Neural cell (in vitro differentiated cells): ENCODE measurements around the gene SKI.

Experiments
- CTCF ChIP-seq: fragments of 450-650 bp; IDR thresholded peaks from 2 replicates; pipeline ENCODE4 v1.5.1; 2014; ENCODE audit warnings: antibody characterized with exemption, mild to moderate bottlenecking, moderate library complexity; ENCODE audit not compliant: poor library complexity, severe bottlenecking
- EZH2 ChIP-seq: fragments of 200-600, 300-800 bp; shearing (Covaris generic), sonication (generic); IDR thresholded peaks from 2 replicates; pipeline ENCODE4 v1.6.1; 2014; ENCODE audit warnings: antibody characterized with exemption, low read length, borderline replicate concordance, mild to moderate bottlenecking; ENCODE audit not compliant: insufficient read depth, poor library complexity, severe bottlenecking
- POLR2AphosphoS5 ChIP-seq: IDR thresholded peaks from 2 replicates; pipeline ENCODE4 v1.6.1; 2012
- RAD21 ChIP-seq: fragments of 450-650 bp; conservative IDR thresholded peaks from 2 replicates; pipeline ENCODE4 v1.6.1; 2014; ENCODE audit warnings: antibody characterized with exemption, mild to moderate bottlenecking, moderate library complexity
- SMC3 ChIP-seq: fragments of 450-650 bp; conservative IDR thresholded peaks from 2 replicates; pipeline ENCODE4 v1.6.1; 2014; ENCODE audit warnings: antibody characterized with exemption, mild to moderate bottlenecking, moderate library complexity; ENCODE audit not compliant: poor library complexity

- no peak for TF ChIP-seq POLR2AphosphoS5
- TF ChIP-seq CTCF: no peak
- TF ChIP-seq SMC3: no peak
- no peak for TF ChIP-seq EZH2
- TF ChIP-seq RAD21: no peak
Measured at GRCh38 chr1:2190491-2190976, 37.6 kb upstream of the SKI start.
